Astrocyte (in vitro differentiated cells and primary cell): ENCODE data around the gene MAP3K4. TPM values are rescaled to one million over a fixed set of nuclear protein-coding genes. Genes with fewer than 3 reads are reported as not detected.

ENCODE experiments used
- DNase-seq: peaks from one replicate; pipeline ENCODE4 v3.0.0-alpha.2; 2010; ENCODE audit warnings: low read depth
- FAIRE-seq: peaks from 2 replicates; lab custom pipeline; 2011; peaks lifted over from hg19 to GRCh38; lab: Jason Lieb, UNC
- H2AFZ ChIP-seq: 2 replicates; pipeline ENCODE4 v1.6.0; 2012; ENCODE audit warnings: low read depth, low read length, inconsistent platforms
- H3K27ac ChIP-seq: 2 replicates; pipeline ENCODE4 v1.5.1; 2011; ENCODE audit warnings: low read depth, low read length, inconsistent platforms
- H3K27me3 ChIP-seq: 2 replicates; pipeline ENCODE4 v1.6.0; 2011; ENCODE audit warnings: low read length, inconsistent platforms; ENCODE audit not compliant: insufficient read depth
- H3K36me3 ChIP-seq: 2 replicates; pipeline ENCODE4 v1.5.1; 2011; ENCODE audit warnings: low read length, inconsistent platforms; ENCODE audit not compliant: insufficient read depth
- H3K4me1 ChIP-seq: 2 replicates; pipeline ENCODE4 v1.5.1; 2011; ENCODE audit warnings: low read length, inconsistent platforms; ENCODE audit not compliant: insufficient read depth
- H3K4me2 ChIP-seq: 2 replicates; pipeline ENCODE4 v1.6.0; 2012; ENCODE audit warnings: low read length, inconsistent platforms
- H3K4me3 ChIP-seq: 2 replicates; pipeline ENCODE4 v1.5.1; 2011; ENCODE audit warnings: low read depth, mild to moderate bottlenecking, low read length, inconsistent platforms; ENCODE audit not compliant: insufficient read depth
- H3K79me2 ChIP-seq: 2 replicates; pipeline ENCODE4 v1.6.0; 2012; ENCODE audit warnings: mild to moderate bottlenecking, low read length, inconsistent platforms; ENCODE audit not compliant: insufficient read depth
- H3K9ac ChIP-seq: 2 replicates; pipeline ENCODE4 v1.6.0; 2012; ENCODE audit warnings: mild to moderate bottlenecking, low read length, inconsistent platforms
- H3K9me3 ChIP-seq: 2 replicates; pipeline ENCODE4 v1.5.1; 2012; ENCODE audit warnings: low read depth, mild to moderate bottlenecking, low read length, inconsistent platforms; ENCODE audit not compliant: insufficient read depth
- H4K20me1 ChIP-seq: 2 replicates; pipeline ENCODE4 v1.6.0; 2012; ENCODE audit warnings: low read length, inconsistent platforms; ENCODE audit not compliant: insufficient read depth
- H3K27ac Mint-ChIP-seq: one replicate; pipeline ENCODE4 v1.8.0; 2021; ENCODE audit warnings: mild to moderate bottlenecking, mixed read lengths; ENCODE audit not compliant: unreplicated experiment
- H3K27me3 Mint-ChIP-seq: one replicate; pipeline ENCODE4 v1.8.0; 2021; ENCODE audit warnings: low read depth, mixed read lengths; ENCODE audit not compliant: unreplicated experiment
- H3K36me3 Mint-ChIP-seq: one replicate; pipeline ENCODE4 v1.8.0; 2021; ENCODE audit warnings: low read depth, mixed read lengths; ENCODE audit not compliant: unreplicated experiment
- H3K4me1 Mint-ChIP-seq: one replicate; pipeline ENCODE4 v1.8.0; 2021; ENCODE audit warnings: low read depth, mixed read lengths; ENCODE audit not compliant: unreplicated experiment
- H3K4me3 Mint-ChIP-seq: one replicate; pipeline ENCODE4 v1.8.0; 2021; ENCODE audit warnings: mild to moderate bottlenecking, moderate library complexity, mixed read lengths; ENCODE audit not compliant: unreplicated experiment
- H3K9me3 Mint-ChIP-seq: one replicate; pipeline ENCODE4 v1.8.0; 2021; ENCODE audit warnings: mild to moderate bottlenecking, mixed read lengths; ENCODE audit not compliant: unreplicated experiment
- CTCF ChIP-seq: IDR thresholded peaks from 2 replicates; pipeline ENCODE4 v1.5.1; 2011; ENCODE audit warnings: low read depth, mild to moderate bottlenecking, inconsistent platforms, low read length, moderate library complexity; ENCODE audit not compliant: insufficient read depth
- EZH2 ChIP-seq: IDR thresholded peaks from 2 replicates; pipeline ENCODE4 v1.6.1; 2012; ENCODE audit warnings: mild to moderate bottlenecking, low read length, inconsistent platforms; ENCODE audit not compliant: insufficient read depth
- total RNA-seq: library from RNA; stranded (reverse); gene quantifications from 2 replicates; pipeline ENCODE4 v1.2.1, GENCODE V29; 2021

Gene MAP3K4
- total RNA-seq, 1 donor from 2014 or later = 22.1 TPM

GRCh38 chr6:160963651-160964050, 27.9 kb upstream of the MAP3K4 start:
- Mint-ChIP-seq H3K4me3 (no peak overlapping the region), H3K36me3 (no peaks in the 10 kb centered on the region), H3K9me3 (no peaks in the 10 kb centered on the region), H3K27me3 (no peaks in the 10 kb centered on the region), H3K4me1 (peaks cover 7% of the 10 kb centered on the region), H3K27ac (no peak overlapping the region)
- H3K4me3 ChIP-seq = no peak overlapping the region
- no peaks in the 10 kb centered on the region for H4K20me1 ChIP-seq
- FAIRE-seq = no peak
- TF ChIP-seq CTCF = no peak
- no peak for TF ChIP-seq EZH2
- H3K79me2 ChIP-seq = no peaks in the 10 kb centered on the region
- no peak overlapping the region for H3K27ac ChIP-seq
- H3K36me3 ChIP-seq = no peaks in the 10 kb centered on the region
- H3K4me1 ChIP-seq = no peaks in the 10 kb centered on the region
- no peaks in the 10 kb centered on the region for H3K27me3 ChIP-seq
- DNase-seq = no peak
- H3K4me2 ChIP-seq = no peak overlapping the region
- no peak overlapping the region for H3K9ac ChIP-seq
- no peak overlapping the region for H2AFZ ChIP-seq
- no peaks in the 10 kb centered on the region for H3K9me3 ChIP-seq

- H3K27me3 Mint-ChIP-seq = no peaks in the 10 kb centered on the region
These were observed 25.7 kb upstream of the MAP3K4 start for GRCh38 chr6:160965893-160966292.

More at GRCh38 chr6:160965893-160966292, 25.7 kb upstream of the MAP3K4 start:
- TF ChIP-seq EZH2 (no peak), CTCF (no peak)
- Mint-ChIP-seq H3K4me3 (no peak overlapping the region), H3K27ac (no peak overlapping the region), H3K9me3 (peaks cover 3% of the 10 kb centered on the region), H3K4me1 (peaks cover 7% of the 10 kb centered on the region), H3K36me3 (no peaks in the 10 kb centered on the region)
- Histone ChIP-seq H3K4me2 (no peak overlapping the region), H3K27ac (no peak overlapping the region), H4K20me1 (no peaks in the 10 kb centered on the region), H3K36me3 (no peaks in the 10 kb centered on the region), H3K27me3 (no peaks in the 10 kb centered on the region), H3K9ac (no peak overlapping the region), H3K79me2 (no peaks in the 10 kb centered on the region), H2AFZ (no peak overlapping the region), H3K4me1 (no peaks in the 10 kb centered on the region), H3K9me3 (no peaks in the 10 kb centered on the region), H3K4me3 (no peak overlapping the region)
- no peak for FAIRE-seq
- no peak for DNase-seq
